Common myeloid progenitor, CD34-positive (primary cell): ENCODE results near the gene SMPDL3B. TPM values are rescaled to one million over a fixed set of nuclear protein-coding genes. Genes with fewer than 3 reads are reported as not detected.

Source experiments
- CTCF ChIA-PET: fragments of 350-600 bp; sonication (Branson Sonifier 250); formaldehyde crosslinking; loops from one replicate; lab custom pipeline; 2021; ENCODE audit warnings: antibody characterized with exemption; lab: Charles Lee
- POLR2A ChIA-PET: fragments of 350-600 bp; sonication (Branson Sonifier 250); formaldehyde crosslinking; loops from one replicate; lab custom pipeline; 2021; ENCODE audit warnings: antibody characterized with exemption; lab: Charles Lee
- DNase-seq, 3 donors: peaks; one replicate each; pipeline versions ENCODE4 v3.0.0 to v3.0.0-alpha.2; 2013
- H3K27ac ChIP-seq, 2 experiments: 1 replicate in 1 of 2; 2 replicates in 1 of 2; pipeline ENCODE4 v1.7.0; 2013; ENCODE audit warnings: inconsistent platforms in 2 of 2, low read length in 2 of 2, mild to moderate bottlenecking in 2 of 2, low read depth in 1 of 2, moderate library complexity in 1 of 2; ENCODE audit not compliant: severe bottlenecking in 2 of 2, insufficient read depth in 1 of 2, poor library complexity in 1 of 2
- H3K27me3 ChIP-seq, 5 experiments: replicated peaks in 2 of 5; 1 replicate in 3 of 5; 2 replicates in 2 of 5; pipeline versions ENCODE4 v1.6.1 to v1.7.0; 2013; ENCODE audit warnings: low read length in 4 of 5, mild to moderate bottlenecking in 2 of 5, moderate library complexity in 2 of 5, inconsistent platforms in 1 of 5; ENCODE audit not compliant: insufficient read depth in 5 of 5, control insufficient read depth in 4 of 5
- H3K36me3 ChIP-seq, 4 experiments: 1 replicate in 2 of 4; 2 replicates in 2 of 4; pipeline versions ENCODE4 v1.6.1 to v1.7.0; 2013; ENCODE audit warnings: low read length in 3 of 4, control low read depth in 1 of 4, mild to moderate bottlenecking in 1 of 4; ENCODE audit not compliant: control insufficient read depth in 4 of 4, insufficient read depth in 4 of 4
- H3K4me1 ChIP-seq, 4 experiments: 1 replicate in 3 of 4; 2 replicates in 1 of 4; pipeline versions ENCODE4 v1.6.1 to v1.7.1; 2013; ENCODE audit warnings: low read length in 3 of 4, mild to moderate bottlenecking in 3 of 4, control low read depth in 1 of 4, inconsistent platforms in 1 of 4, moderate library complexity in 1 of 4; ENCODE audit not compliant: control insufficient read depth in 4 of 4, insufficient read depth in 4 of 4; ENCODE audit errors: control extremely low read depth in 1 of 4
- H3K4me3 ChIP-seq, 7 experiments: 1 replicate in 4 of 7; 2 replicates in 3 of 7; pipeline versions ENCODE4 v1.5.1 to v1.7.0; 2013; ENCODE audit warnings: mild to moderate bottlenecking in 7 of 7, low read length in 6 of 7, moderate library complexity in 6 of 7, inconsistent platforms in 2 of 7, low read depth in 2 of 7, control low read depth in 1 of 7; ENCODE audit not compliant: insufficient read depth in 4 of 7, control insufficient read depth in 1 of 7; ENCODE audit errors: extremely low read depth in 1 of 7
- H3K9me3 ChIP-seq, 5 experiments: 1 replicate in 4 of 5; 2 replicates in 1 of 5; pipeline versions ENCODE4 v1.6.1 to v1.7.1; 2013; ENCODE audit warnings: low read length in 4 of 5, mild to moderate bottlenecking in 2 of 5, inconsistent platforms in 1 of 5, low read depth in 1 of 5, moderate library complexity in 1 of 5; ENCODE audit not compliant: control insufficient read depth in 4 of 5, insufficient read depth in 2 of 5; ENCODE audit errors: control extremely low read depth in 1 of 5
- WGBS: methylation state at CpG from one replicate; pipeline ENCODE4 v1.1.5; 2013; ENCODE audit not compliant: insufficient coverage; 5-methylcytosine and 5-hydroxymethylcytosine counted together
- polyA plus RNA-seq: library from polyadenylated mRNA; unstranded; fragments of 120-200 nt; gene quantifications from one replicate; pipeline ENCODE4 v1.2.1, GENCODE V29; 2013

SMPDL3B gene, protein sequence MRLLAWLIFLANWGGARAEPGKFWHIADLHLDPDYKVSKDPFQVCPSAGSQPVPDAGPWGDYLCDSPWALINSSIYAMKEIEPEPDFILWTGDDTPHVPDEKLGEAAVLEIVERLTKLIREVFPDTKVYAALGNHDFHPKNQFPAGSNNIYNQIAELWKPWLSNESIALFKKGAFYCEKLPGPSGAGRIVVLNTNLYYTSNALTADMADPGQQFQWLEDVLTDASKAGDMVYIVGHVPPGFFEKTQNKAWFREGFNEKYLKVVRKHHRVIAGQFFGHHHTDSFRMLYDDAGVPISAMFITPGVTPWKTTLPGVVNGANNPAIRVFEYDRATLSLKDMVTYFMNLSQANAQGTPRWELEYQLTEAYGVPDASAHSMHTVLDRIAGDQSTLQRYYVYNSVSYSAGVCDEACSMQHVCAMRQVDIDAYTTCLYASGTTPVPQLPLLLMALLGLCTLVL
- polyA plus RNA-seq = 8.4 TPM

DNA sequence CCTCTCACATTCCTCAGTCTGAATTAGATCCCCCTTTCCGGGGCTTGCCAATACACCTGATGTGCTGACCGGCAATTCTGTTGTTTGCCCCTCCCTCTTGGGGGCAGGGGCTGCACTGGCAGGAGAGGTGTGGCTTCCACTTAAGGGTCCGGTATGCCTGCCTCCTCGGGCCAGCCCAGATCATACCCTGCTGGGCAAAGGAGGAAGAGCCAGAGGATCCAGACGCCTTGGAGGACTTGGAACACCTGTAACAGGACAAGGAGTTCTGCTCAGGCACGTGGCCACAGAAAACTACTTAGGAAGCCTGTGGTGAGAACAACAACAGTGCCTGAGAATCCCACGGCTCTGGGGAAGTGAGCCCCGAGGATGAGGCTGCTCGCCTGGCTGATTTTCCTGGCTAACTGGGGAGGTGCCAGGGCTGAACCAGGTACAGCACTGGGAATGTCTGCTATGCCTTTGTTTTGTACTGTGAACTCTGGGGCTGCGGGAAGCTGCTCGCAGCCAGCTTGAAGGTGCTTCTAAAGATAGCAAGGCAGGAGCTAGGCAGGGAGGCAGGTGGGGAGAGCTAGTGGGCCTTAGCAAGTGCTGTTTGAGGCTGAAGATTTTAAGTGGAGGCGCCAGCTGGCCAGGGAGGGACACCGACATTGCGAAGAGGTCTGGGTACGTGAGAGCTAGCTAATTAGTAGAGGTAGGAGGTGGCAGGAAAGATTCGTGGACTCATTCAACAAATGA, at the start of gene SMPDL3B:
Gene SMPDL3B, plus strand, starts transcription at position 183 of the 732 bp plus-strand sequence. Its CDS starts 184 bp downstream, at position 367.
- DNase-seq = peak; percentile 37 to 57 (median 42)
- CTCF ChIA-PET = interaction anchor here (0.6 to 1.9 kb wide), 3 partner anchors 10 to 1143 kb away, joined by 3 to 8 read pairs (median 3); no protein-coding TSS in a partner anchor
- H3K27me3 ChIP-seq = no peaks in the 10 kb centered on the region
- H3K4me3 ChIP-seq = peak within 1 kb of the TSS; percentile 22 to 83 (median 65)
- H3K36me3 ChIP-seq = no peaks in the 10 kb centered on the region
- H3K9me3 ChIP-seq = no peaks in the 10 kb centered on the region
- peak within 1 kb of the TSS in 1 of 2 experiments; percentile 38 for H3K27ac ChIP-seq
- WGBS = 0% methylated on average over 14 of the region's 16 CpGs
- peaks cover 0 to 37% (median 19%) of the 10 kb centered on the region in 4 experiments for H3K4me1 ChIP-seq
- POLR2A ChIA-PET = interaction anchor here (0.6 kb wide), 1 partner anchor 10 kb away, joined by 5 read pairs; no protein-coding TSS in a partner anchor

DNA sequence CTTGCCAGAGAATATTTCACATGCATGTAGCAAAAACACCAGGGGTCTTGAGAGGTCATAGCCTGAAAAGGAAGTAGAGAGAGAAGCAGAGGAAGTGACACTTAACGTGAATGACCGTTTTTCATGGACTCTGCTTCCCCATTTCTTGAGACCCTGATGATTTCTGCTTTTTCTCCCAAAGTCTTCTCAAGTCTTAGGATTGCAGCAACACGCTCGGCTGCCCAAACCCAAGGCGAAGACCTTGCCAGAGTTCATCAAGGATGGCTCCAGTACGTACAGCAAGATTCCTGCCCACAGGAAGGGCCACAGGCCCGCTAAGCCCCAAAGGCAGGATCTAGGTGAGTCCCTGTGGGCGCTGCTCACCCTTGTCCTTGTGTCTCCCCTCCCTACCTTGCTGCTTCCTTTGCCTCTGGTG, 49.7 kb upstream of the SMPDL3B start:
- CTCF ChIA-PET = no interaction called here
- Histone ChIP-seq H3K36me3 (peaks cover 5 to 77% (median 64%) of the 10 kb centered on the region in 4 experiments), H3K27ac (peak overlapping the region; percentile 44 to 62), H3K4me1 (peaks cover 13 to 43% (median 35%) of the 10 kb centered on the region in 4 experiments), H3K27me3 (no peaks in the 10 kb centered on the region), H3K4me3 (peak overlapping the region in 2 of 7 experiments; percentile 7 to 17), H3K9me3 (no peaks in the 10 kb centered on the region)
- 55% methylated on average over 8 of the region's 8 CpGs for WGBS
- DNase-seq = peak; percentile 44 to 77 (median 75)
- POLR2A ChIA-PET = interaction anchor here (0.7 kb wide), 1 partner anchor 10 kb away, joined by 3 read pairs; no protein-coding TSS in a partner anchor

DNA sequence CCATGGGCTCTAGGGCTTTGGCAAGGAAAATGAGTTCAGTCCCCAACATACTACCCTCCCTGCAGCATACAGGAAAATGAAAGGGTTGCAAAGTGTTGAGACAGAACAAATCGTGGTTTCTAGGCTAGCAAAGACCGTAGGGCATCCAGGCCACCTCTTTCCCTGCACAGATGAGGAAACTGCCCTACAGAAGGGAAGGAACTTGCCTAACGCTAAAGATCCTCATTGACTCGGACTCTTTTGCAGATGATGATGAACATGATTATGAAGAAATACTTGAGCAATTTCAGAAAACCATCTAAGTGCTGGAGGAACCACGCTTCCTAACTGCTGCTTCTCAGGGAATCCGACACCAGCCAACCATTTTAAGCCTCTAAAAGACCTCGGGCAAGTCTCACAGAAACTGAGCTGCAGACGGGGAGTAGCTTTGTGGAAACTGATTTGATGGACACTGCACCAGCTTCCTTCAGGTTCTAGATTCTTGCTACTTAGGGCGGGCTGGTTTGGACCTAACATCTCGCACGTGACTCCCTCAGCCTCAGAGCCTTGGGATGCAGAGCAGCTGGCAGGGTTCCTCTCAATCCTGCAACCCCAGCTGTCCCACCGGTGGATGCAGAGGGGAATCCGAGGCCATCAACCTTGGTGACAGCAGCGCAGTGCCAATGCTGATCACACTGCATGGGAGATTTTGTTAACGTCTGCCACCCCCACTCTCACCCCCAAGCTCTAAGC, 49.0 kb upstream of the SMPDL3B start:
- Histone ChIP-seq H3K27ac (peak overlapping the region; percentile 44 to 62), H3K27me3 (no peaks in the 10 kb centered on the region), H3K36me3 (peaks cover 3 to 77% (median 63%) of the 10 kb centered on the region in 4 experiments), H3K9me3 (no peaks in the 10 kb centered on the region), H3K4me3 (peak overlapping the region in 2 of 7 experiments; percentile 17 to 21), H3K4me1 (peaks cover 13 to 43% (median 35%) of the 10 kb centered on the region in 4 experiments)
- POLR2A ChIA-PET = interaction anchor here (1.2 kb wide), 1 partner anchor 13 kb away, joined by 8 read pairs; the partner anchor contains the start of gene THEMIS2
- CTCF ChIA-PET = interaction anchor here (1.3 kb wide), 1 partner anchor 58 kb away, joined by 3 read pairs; no protein-coding TSS in a partner anchor
- peak in 2 of 3 donors; percentile 34 to 39 for DNase-seq
- WGBS = 77% methylated on average over 14 of the region's 15 CpGs

DNA sequence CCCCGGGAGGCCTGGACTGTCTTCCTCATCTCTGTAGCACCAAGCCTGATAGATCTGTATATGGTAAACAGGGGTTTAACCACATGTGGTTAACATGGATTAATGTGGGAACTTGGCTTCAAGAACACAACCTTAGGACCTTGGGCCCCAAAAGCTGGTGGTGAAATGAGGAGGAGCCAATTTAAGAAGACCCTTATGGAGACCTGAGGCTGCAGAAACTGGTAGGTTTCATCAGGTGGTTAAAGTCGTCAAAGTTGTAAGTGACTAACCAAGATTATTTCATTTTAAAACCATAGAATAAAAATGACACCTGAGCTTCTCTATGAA, 48.5 kb upstream of the SMPDL3B start:
- DNase-seq = no peak
- ChIA-PET CTCF (interaction anchor here (1.3 kb wide), 1 partner anchor 57 kb away, joined by 3 read pairs; no protein-coding TSS in a partner anchor), POLR2A (interaction anchor here (1.2 kb wide), 1 partner anchor 14 kb away, joined by 8 read pairs; the partner anchor contains the start of gene THEMIS2)
- no peak overlapping the region for H3K4me3 ChIP-seq
- H3K4me1 ChIP-seq = peaks cover 17 to 43% (median 39%) of the 10 kb centered on the region in 4 experiments
- no peaks in the 10 kb centered on the region for H3K9me3 ChIP-seq
- 100% methylated on average over 1 of the region's 2 CpGs for WGBS
- peaks cover 3 to 81% (median 63%) of the 10 kb centered on the region in 4 experiments for H3K36me3 ChIP-seq
- H3K27ac ChIP-seq = no peak overlapping the region
- H3K27me3 ChIP-seq = no peaks in the 10 kb centered on the region

DNA sequence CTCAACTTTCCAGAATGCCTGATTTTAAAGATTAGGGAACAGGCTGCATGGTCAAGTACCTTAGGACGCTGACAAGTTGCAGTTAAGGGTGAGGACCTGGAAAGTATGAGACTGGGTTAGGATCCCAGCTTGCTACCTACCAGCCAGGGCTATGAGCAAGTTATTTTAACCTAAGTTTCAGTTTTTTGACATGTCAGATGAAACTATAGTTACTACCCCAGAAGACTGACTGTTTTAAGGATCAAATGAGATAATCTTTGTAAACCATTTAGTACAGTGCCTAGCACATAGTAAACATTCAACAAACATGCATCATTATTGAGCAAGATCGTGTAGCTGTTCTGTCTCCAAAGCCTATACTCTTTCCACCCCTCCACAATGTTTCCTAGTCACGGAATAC, 48.1 kb upstream of the SMPDL3B start:
- CTCF ChIA-PET = interaction anchor here (1.3 kb wide), 1 partner anchor 57 kb away, joined by 3 read pairs; no protein-coding TSS in a partner anchor
- H3K27ac ChIP-seq = no peak overlapping the region
- peaks cover 3 to 83% (median 61%) of the 10 kb centered on the region in 4 experiments for H3K36me3 ChIP-seq
- H3K27me3 ChIP-seq = no peaks in the 10 kb centered on the region
- DNase-seq = no peak
- H3K9me3 ChIP-seq = no peaks in the 10 kb centered on the region
- H3K4me3 ChIP-seq = no peak overlapping the region
- POLR2A ChIA-PET = interaction anchor here (1.2 kb wide), 1 partner anchor 14 kb away, joined by 8 read pairs; the partner anchor contains the start of gene THEMIS2
- peaks cover 22 to 47% (median 42%) of the 10 kb centered on the region in 4 experiments for H3K4me1 ChIP-seq
- WGBS = 92% methylated on average over 2 of the region's 3 CpGs
